ENCODE results near the gene TCERG1L. TPM values are rescaled to one million over a fixed set of nuclear protein-coding genes. Genes with fewer than 3 reads are reported as not detected.

Gene TCERG1L
- total RNA-seq, 2 experiments from 2014 or later = 0.06 TPM; not detected in 1

GRCh38 chr10:131077724-131078123 lies 233.8 kb downstream of the TCERG1L start:
- no peaks in the 10 kb centered on the region for H3K27me3 Mint-ChIP-seq
- intact Hi-C loops (cut with DNase I, micrococcal nuclease) = no loop called here

GRCh38 chr10:131077031-131077430 lies 234.5 kb downstream of the TCERG1L start:
- ChIA-PET CTCF (no interaction called here), POLR2A (no interaction called here)
- Histone ChIP-seq H3K4me1 (ENCODE audit: insufficient read depth, low read length) (peaks cover 10% of the 10 kb centered on the region), H3K9me3 (ENCODE audit: control insufficient read depth in 1 of 2, insufficient read depth in 1 of 2, low read length in 2 of 2) (peaks cover 0 to 22% of the 10 kb centered on the region in 2 experiments), H3K36me3 (ENCODE audit: insufficient read depth, low read length) (no peaks in the 10 kb centered on the region), H3K27me3 (ENCODE audit: control insufficient read depth in 1 of 2, insufficient read depth in 2 of 2, low read length in 2 of 2) (no peaks in the 10 kb centered on the region), H3K4me3 (ENCODE audit: low read length) (no peak overlapping the region), H3K27ac (ENCODE audit: low read depth in 1 of 2, low read length in 2 of 2) (no peak overlapping the region)
- Mint-ChIP-seq H3K36me3 (ENCODE audit: low read depth) (no peaks in the 10 kb centered on the region), H3K27ac (no peak overlapping the region), H3K27me3 (no peaks in the 10 kb centered on the region), H3K9me3 (no peaks in the 10 kb centered on the region), H3K4me3 (no peak overlapping the region), H3K4me1 (ENCODE audit: low read depth) (peaks cover 15% of the 10 kb centered on the region)
- no peak for DNase-seq
- no peak for ATAC-seq (ENCODE audit: poor library complexity)
- TF ChIP-seq CTCF (IDR thresholded peaks at IDR 0.05) = no peak
- intact Hi-C loops (cut with DNase I, micrococcal nuclease) = no loop called here

More at GRCh38 chr10:131077724-131078123, 233.8 kb downstream of the TCERG1L start:
- H3K4me3 ChIP-seq (ENCODE audit: low read length) = no peak overlapping the region
- ATAC-seq (ENCODE audit: poor library complexity) (no peak), DNase-seq (no peak)
- H3K36me3 ChIP-seq (ENCODE audit: insufficient read depth, low read length) = no peaks in the 10 kb centered on the region
- Mint-ChIP-seq H3K27ac (no peak overlapping the region), H3K36me3 (ENCODE audit: low read depth) (no peaks in the 10 kb centered on the region), H3K4me3 (no peak overlapping the region), H3K4me1 (ENCODE audit: low read depth) (peaks cover 18% of the 10 kb centered on the region), H3K9me3 (no peaks in the 10 kb centered on the region)
- H3K27me3 ChIP-seq (ENCODE audit: control insufficient read depth in 1 of 2, insufficient read depth in 2 of 2, low read length in 2 of 2) = no peaks in the 10 kb centered on the region
- peaks cover 0 to 22% of the 10 kb centered on the region in 2 experiments for H3K9me3 ChIP-seq (ENCODE audit: control insufficient read depth in 1 of 2, insufficient read depth in 1 of 2, low read length in 2 of 2)
- CTCF ChIA-PET = no interaction called here
- H3K27ac ChIP-seq (ENCODE audit: low read depth in 1 of 2, low read length in 2 of 2) = no peak overlapping the region
- peaks cover 17% of the 10 kb centered on the region for H3K4me1 ChIP-seq (ENCODE audit: insufficient read depth, low read length)
- TF ChIP-seq CTCF (IDR thresholded peaks at IDR 0.05) = no peak
- POLR2A ChIA-PET = no interaction called here

DNA sequence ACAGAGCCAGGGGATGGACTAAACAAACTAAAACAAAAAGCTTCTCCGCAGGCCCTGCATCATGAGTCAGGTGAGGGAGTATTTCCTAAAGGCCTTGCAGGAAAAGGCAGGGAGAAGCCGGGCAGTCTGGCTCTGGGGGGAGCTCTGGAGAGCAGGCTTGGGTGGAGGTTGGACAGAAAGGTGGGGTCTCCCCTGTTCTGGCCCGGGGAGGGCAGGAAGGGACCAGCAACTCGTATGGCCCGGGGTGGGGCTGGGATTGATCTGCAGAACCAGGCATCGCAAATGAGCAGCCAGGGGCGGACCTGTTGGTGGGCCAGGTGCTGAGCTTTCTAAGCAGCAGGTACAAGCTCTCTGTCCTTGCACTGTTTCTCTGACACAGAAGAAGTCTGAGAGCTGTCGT lies 235.2 kb downstream of the TCERG1L start:
- Mint-ChIP-seq H3K36me3 (ENCODE audit: low read depth) (no peaks in the 10 kb centered on the region), H3K27ac (no peak overlapping the region), H3K4me3 (no peak overlapping the region), H3K27me3 (no peaks in the 10 kb centered on the region), H3K4me1 (ENCODE audit: low read depth) (peaks cover 12% of the 10 kb centered on the region), H3K9me3 (no peaks in the 10 kb centered on the region)
- H3K27ac ChIP-seq (ENCODE audit: low read depth in 1 of 2, low read length in 2 of 2) = no peak overlapping the region
- ATAC-seq (ENCODE audit: poor library complexity) = no peak
- CTCF ChIA-PET = no interaction called here
- no peaks in the 10 kb centered on the region for H3K36me3 ChIP-seq (ENCODE audit: insufficient read depth, low read length)
- POLR2A ChIA-PET = no interaction called here
- H3K27me3 ChIP-seq (ENCODE audit: control insufficient read depth in 1 of 2, insufficient read depth in 2 of 2, low read length in 2 of 2) = no peaks in the 10 kb centered on the region
- H3K9me3 ChIP-seq (ENCODE audit: control insufficient read depth in 1 of 2, insufficient read depth in 1 of 2, low read length in 2 of 2) = peaks cover 0 to 22% of the 10 kb centered on the region in 2 experiments
- no peak overlapping the region for H3K4me3 ChIP-seq (ENCODE audit: low read length)
- DNase-seq = no peak
- H3K4me1 ChIP-seq (ENCODE audit: insufficient read depth, low read length) = peaks cover 5% of the 10 kb centered on the region
- intact Hi-C loops (cut with DNase I, micrococcal nuclease) = no loop called here
- TF ChIP-seq CTCF (IDR thresholded peaks at IDR 0.05) = no peak

All from CD4-positive, alpha-beta T cell (primary cell).